NCI-H1930 (cell line): ENCODE results near the gene UBAC2.

Source experiments
- DNase-seq, 2 experiments: peaks; one replicate each; lab custom pipeline; 2025; lab: John Stamatoyannopoulos, UW

Gene UBAC2

GRCh38 chr13:99360696-99361095 lies 160.0 kb downstream of the UBAC2 start:
- no peak for DNase-seq

- no peak for DNase-seq
Observed at GRCh38 chr13:99361197-99361596, 160.5 kb downstream of the UBAC2 start.

GRCh38 chr13:99362362-99362761 lies 161.7 kb downstream of the UBAC2 start:
- DNase-seq: no peak

- no peak for DNase-seq
Observed at GRCh38 chr13:99363391-99363790, 162.7 kb downstream of the UBAC2 start.

- no peak for DNase-seq
Observed at GRCh38 chr13:99363949-99364348, 163.3 kb downstream of the UBAC2 start.

- no peak for DNase-seq
Observed at GRCh38 chr13:99366075-99366987, 165.7 kb downstream of the UBAC2 start.

- no peak for DNase-seq
Observed at GRCh38 chr13:99367106-99367616, 166.5 kb downstream of the UBAC2 start.

GRCh38 chr13:99367663-99368448 lies 167.2 kb downstream of the UBAC2 start:
- no peak for DNase-seq

GRCh38 chr13:99370481-99371275 lies 170.0 kb downstream of the UBAC2 start:
- DNase-seq: no peak

- DNase-seq: no peak
Observed at GRCh38 chr13:99371956-99372355, 171.3 kb downstream of the UBAC2 start.

- DNase-seq: no peak
Observed at GRCh38 chr13:99373436-99373835, 172.8 kb downstream of the UBAC2 start.

GRCh38 chr13:99374169-99374991 lies 173.7 kb downstream of the UBAC2 start:
- no peak for DNase-seq

GRCh38 chr13:99374994-99375737 lies 174.5 kb downstream of the UBAC2 start:
- no peak for DNase-seq

GRCh38 chr13:99375738-99376080 lies 175.1 kb downstream of the UBAC2 start:
- DNase-seq: no peak

GRCh38 chr13:99376132-99376531 lies 175.5 kb downstream of the UBAC2 start:
- DNase-seq: no peak

GRCh38 chr13:99376924-99377323 lies 176.3 kb downstream of the UBAC2 start:
- no peak for DNase-seq

GRCh38 chr13:99377641-99378040 lies 177.0 kb downstream of the UBAC2 start:
- no peak for DNase-seq

- DNase-seq: no peak
Observed at GRCh38 chr13:99378985-99379733, 178.5 kb downstream of the UBAC2 start.

GRCh38 chr13:99379856-99380801 lies 179.5 kb downstream of the UBAC2 start:
- DNase-seq: no peak
